Measurements from ENCODE around the gene APBA1.

DNA sequence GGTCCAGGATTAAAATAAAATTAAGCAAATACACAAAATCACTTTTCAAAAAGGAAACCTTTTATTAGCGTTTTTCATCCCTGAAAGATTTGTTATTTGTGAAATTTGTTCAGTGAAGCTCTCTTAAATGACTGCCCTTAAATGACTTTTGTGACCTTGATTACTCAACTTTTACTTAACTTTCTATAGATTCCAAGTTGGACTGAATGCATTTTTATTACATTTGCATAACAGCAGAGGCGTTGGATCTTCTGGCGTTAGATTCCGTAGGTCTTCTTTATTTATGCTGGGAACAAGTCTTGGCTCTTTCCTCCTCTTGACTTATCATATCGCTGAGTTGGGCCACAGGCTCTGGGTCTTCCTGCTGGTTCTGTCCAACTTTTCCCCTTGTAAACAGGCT is 78.4 kb downstream of the APBA1 start:
- TF ChIP-seq POLR2AphosphoS5 (IDR thresholded peaks at IDR 0.05; ENCODE audit: low read depth), result no peak
- no peak for TF ChIP-seq GABPA (IDR thresholded peaks at IDR 0.05; ENCODE audit: low read depth)
- TF ChIP-seq CTCF (IDR thresholded peaks at IDR 0.05; ENCODE audit: insufficient read depth, low read length), result no peak
- TF ChIP-seq REST (IDR thresholded peaks at IDR 0.05; ENCODE audit: insufficient replicate concordance, low read depth), result no peak
